ENCODE data around the gene GAMT.

GAMT gene

DNA sequence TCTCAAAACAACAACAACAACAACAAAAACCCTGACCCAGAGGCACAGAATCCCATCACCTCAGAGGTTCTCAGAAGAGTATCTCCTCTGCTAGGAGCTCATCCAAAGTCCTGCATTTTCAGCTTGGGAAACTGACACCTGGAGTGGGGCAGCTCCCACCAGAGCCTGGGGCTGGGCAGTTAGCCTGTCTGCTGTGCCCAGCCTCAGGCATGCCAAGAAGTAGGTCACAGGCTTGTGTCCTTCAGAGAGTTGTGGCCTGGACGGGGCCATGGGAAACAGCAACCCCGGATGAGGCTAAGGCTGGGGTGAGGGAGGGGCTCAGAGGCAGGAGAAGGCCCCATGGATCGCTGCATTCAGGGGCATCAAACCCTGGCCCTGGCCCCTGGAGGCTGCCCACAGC, 15.5 kb downstream of the GAMT start:
- in situ Hi-C loops (cut with HindIII; ENCODE audit: low pct_ligation_motif_present, low sequenced_read_pairs): no loop called here
- Histone ChIP-seq H3K27me3 (replicated peaks) (no peaks in the 10 kb centered on the region), H3K27ac (no peak overlapping the region), H3K36me3 (replicated peaks) (peaks cover 13% of the 10 kb centered on the region), H3K4me3 (ENCODE audit: low read depth, low read length) (no peak overlapping the region)
- TF ChIP-seq, protein P1, sequence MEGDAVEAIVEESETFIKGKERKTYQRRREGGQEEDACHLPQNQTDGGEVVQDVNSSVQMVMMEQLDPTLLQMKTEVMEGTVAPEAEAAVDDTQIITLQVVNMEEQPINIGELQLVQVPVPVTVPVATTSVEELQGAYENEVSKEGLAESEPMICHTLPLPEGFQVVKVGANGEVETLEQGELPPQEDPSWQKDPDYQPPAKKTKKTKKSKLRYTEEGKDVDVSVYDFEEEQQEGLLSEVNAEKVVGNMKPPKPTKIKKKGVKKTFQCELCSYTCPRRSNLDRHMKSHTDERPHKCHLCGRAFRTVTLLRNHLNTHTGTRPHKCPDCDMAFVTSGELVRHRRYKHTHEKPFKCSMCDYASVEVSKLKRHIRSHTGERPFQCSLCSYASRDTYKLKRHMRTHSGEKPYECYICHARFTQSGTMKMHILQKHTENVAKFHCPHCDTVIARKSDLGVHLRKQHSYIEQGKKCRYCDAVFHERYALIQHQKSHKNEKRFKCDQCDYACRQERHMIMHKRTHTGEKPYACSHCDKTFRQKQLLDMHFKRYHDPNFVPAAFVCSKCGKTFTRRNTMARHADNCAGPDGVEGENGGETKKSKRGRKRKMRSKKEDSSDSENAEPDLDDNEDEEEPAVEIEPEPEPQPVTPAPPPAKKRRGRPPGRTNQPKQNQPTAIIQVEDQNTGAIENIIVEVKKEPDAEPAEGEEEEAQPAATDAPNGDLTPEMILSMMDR (IDR thresholded peaks at IDR 0.05; ENCODE audit: low read depth, low read length, missing control alignments): no peak
- no peak for DNase-seq

- H3K27me3 ChIP-seq (replicated peaks): no peaks in the 10 kb centered on the region
- TF ChIP-seq, protein P1 (IDR thresholded peaks at IDR 0.05; ENCODE audit: low read depth, low read length, missing control alignments): no peak
- no peak for DNase-seq
- H3K36me3 ChIP-seq (replicated peaks): peaks cover 10% of the 10 kb centered on the region
- H3K4me3 ChIP-seq (ENCODE audit: low read depth, low read length): peak overlapping the region; percentile 93
- no peak overlapping the region for H3K27ac ChIP-seq
- in situ Hi-C loops (cut with HindIII; ENCODE audit: low pct_ligation_motif_present, low sequenced_read_pairs): no loop called here
These were observed 16.7 kb downstream of the GAMT start for GRCh38 chr19:1384478-1385110.

DNA sequence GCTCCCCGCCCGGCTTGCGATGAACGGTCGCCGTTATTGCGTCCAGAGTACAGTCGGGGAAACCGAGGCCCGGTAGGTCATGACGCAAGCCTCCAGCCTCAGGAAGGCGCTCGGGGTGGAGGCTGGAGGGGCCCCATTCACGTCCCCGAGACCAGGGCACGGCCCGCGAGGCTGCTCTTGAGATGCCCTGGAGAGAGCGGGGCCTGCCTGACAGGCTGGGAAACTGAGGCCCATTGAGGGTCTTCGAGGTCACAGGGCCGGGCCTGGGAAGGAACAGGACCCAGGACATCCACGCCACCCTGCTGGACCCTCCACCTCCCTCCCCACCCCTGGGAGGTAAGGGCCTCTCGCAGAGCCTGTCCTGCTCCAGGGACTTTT, 17.3 kb downstream of the GAMT start:
- TF ChIP-seq, protein P1 (IDR thresholded peaks at IDR 0.05; ENCODE audit: low read depth, low read length, missing control alignments): no peak
- in situ Hi-C loops (cut with HindIII; ENCODE audit: low pct_ligation_motif_present, low sequenced_read_pairs): no loop called here
- Histone ChIP-seq H3K27me3 (replicated peaks) (no peaks in the 10 kb centered on the region), H3K27ac (peak overlapping the region; percentile 60), H3K36me3 (replicated peaks) (peaks cover 5% of the 10 kb centered on the region), H3K4me3 (ENCODE audit: low read depth, low read length) (peak overlapping the region; percentile 93)
- no peak for DNase-seq

DNA sequence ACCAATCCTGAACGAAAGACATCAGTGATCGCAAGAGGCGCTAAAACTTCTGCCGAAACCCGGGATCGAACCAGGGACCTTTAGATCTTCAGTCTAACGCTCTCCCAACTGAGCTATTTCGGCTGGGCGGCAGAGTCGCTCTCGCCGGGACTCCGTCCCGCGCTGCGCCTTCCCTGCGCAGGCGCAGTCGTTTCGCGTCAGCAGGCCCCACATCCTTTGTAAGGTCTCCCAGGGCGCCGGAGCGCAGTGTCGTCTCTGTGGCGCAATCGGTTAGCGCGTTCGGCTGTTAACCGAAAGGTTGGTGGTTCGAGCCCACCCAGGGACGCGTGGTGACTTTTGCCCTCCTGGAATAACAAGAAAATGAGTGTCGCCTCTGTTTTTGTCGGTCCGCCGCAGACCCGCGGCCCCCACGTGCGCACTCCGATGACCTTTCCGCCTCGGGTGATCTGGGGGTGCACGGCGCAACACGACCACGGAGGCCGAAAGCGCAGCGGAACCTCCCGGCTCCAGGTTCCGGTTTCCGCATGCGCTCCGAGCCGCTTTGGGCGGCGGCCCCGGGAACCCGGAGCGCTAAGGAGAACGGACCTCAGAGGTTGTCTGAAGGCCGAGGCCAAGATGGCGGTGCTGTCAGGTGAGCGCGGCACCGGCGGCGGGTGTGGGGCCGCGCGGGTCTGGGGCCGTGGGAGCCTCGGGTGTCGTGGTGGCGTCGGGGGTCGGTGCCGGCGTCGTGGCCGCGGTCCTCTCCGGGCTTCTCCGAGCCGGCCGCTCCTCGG, 17.8 kb downstream of the GAMT start, which contains the start of gene NDUFS7:
NDUFS7 (plus strand) TSS at position 596 of the 773 bp plus-strand sequence; CDS start at position 616, 20 bp downstream.
- H3K4me3 ChIP-seq (ENCODE audit: low read depth, low read length): peak within 1 kb of the TSS; percentile 93
- peak within 1 kb of the TSS; percentile 60 for H3K27ac ChIP-seq
- no peaks in the 10 kb centered on the region for H3K36me3 ChIP-seq (replicated peaks)
- DNase-seq: peak; percentile 76
- TF ChIP-seq, protein P1 (IDR thresholded peaks at IDR 0.05; ENCODE audit: low read depth, low read length, missing control alignments): peak; percentile 29
- in situ Hi-C loops (cut with HindIII; ENCODE audit: low pct_ligation_motif_present, low sequenced_read_pairs): no loop called here
- H3K27me3 ChIP-seq (replicated peaks): no peaks in the 10 kb centered on the region

DNA sequence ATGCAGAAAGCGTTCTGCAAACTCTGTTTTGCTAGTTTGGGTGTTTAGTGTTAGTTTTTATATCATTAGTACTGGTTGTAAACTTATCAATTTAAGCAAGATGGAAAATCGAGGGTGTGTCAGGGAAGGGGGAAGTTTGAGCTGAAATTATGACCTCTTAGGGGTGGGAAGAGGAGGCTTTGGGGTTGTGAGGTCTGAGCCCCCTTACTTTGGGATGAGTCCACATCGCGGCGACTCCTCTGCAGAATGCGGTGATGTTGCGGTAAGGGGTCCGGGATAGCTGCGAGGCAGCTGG, 18.4 kb downstream of the GAMT start:
- TF ChIP-seq, protein P1 (IDR thresholded peaks at IDR 0.05; ENCODE audit: low read depth, low read length, missing control alignments): no peak
- Histone ChIP-seq H3K27ac (no peak overlapping the region), H3K27me3 (replicated peaks) (no peaks in the 10 kb centered on the region), H3K4me3 (ENCODE audit: low read depth, low read length) (no peak overlapping the region), H3K36me3 (replicated peaks) (no peaks in the 10 kb centered on the region)
- no peak for DNase-seq
- in situ Hi-C loops (cut with HindIII; ENCODE audit: low pct_ligation_motif_present, low sequenced_read_pairs): no loop called here

All from brain microvascular endothelial cell (primary cell).